Effector CD8-positive, alpha-beta T cell (primary cell): ENCODE measurements around the gene ARHGAP6.
"Not testable (repeated sequence)": the region's sequence is repeated elsewhere in the genome, so short reads cannot be mapped to it uniquely, and the experiment has no call there.

Experiments
- DNase-seq: peaks from one replicate; lab custom pipeline; 2025; lab: John Stamatoyannopoulos, UW

ARHGAP6 gene

DNA sequence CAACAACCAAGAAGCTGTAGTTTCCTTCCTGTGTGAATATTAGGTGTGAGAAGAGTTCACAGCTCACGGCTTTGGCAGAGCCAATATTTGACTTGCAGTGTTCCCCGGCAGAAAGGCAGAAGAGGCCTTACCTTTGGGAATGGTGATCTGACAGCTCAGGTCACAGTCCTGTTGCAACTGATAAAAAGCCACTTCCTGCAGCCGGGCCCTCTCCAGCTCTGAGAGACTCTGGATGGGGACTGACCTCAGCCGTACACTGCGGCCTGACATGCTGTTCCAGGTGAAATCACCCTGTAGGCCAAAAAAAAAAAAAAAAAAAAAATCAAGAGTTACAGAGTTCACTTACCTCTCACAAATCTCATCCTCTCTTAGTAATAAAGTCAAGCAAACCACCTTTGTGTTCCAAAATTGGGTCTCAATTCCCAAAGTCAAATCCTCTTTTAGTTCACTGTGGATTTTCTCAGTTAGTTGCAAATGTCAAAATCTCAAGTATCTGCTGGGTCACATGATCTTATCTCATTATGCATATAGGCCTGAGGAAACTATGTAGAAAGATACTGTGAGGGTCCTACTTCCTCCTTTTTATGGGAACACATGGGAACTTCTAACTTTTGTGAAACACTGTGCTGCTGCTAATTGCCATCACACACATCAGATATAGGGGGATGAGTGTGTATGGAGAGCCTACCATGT lies 411.2 kb downstream of the ARHGAP6 start:
- no peak for DNase-seq

DNA sequence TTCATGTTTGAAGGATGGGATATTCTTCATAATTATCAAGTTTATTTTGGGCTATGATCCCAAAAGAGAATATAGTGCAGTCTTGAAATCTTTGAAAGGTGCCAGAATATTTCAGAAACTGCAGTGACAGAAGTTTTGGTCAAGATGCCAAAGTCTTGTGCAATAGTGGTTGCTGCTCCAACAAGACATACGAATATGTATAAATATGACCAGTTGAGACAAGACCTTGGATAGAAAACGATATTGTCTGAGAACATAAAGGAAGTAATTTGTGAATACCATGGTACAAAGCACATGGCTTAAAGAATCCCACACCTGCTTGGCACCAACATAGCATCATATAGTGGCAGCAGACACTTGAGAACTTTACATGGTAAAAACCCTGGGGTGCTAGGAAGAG lies 421.1 kb downstream of the ARHGAP6 start:
- no peak for DNase-seq

DNA sequence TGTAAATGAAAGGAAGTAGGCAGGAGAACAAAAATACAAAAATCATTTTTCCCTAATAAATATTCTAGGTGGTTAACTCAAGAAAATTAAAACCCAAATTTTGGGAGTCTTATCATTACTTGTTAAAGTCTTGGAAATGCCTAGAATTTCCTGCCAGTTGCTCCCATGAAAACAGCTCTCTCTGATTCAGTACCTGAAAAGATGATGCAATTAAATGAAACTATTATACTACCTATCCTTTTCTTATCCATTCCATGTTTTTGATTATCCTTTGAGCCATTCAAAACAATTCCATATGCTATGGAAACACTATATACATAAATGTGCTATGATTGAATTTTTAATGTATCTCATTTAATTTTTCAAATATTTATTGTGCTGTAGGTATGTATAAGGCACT lies 423.0 kb downstream of the ARHGAP6 start:
- no peak for DNase-seq

DNA sequence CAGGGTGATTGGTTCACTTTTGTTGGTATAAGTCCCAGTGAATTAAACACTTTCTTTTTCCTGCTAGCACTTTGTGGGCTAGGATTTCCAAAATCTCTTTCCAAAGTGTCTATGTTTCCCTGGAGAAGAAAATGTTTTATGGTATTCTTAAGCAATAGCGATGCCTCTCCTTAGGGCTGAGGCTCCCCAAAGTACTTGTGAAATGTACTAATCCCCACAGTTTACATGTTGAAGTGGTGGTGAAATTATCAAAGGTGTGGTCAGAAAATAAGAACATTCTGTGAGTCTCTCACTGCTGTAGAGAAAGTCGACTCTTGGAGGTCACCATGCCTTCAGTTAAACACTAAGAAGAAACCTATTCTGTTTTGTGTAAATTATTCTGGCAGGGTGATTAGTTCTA lies 424.0 kb downstream of the ARHGAP6 start:
- no peak for DNase-seq

DNA sequence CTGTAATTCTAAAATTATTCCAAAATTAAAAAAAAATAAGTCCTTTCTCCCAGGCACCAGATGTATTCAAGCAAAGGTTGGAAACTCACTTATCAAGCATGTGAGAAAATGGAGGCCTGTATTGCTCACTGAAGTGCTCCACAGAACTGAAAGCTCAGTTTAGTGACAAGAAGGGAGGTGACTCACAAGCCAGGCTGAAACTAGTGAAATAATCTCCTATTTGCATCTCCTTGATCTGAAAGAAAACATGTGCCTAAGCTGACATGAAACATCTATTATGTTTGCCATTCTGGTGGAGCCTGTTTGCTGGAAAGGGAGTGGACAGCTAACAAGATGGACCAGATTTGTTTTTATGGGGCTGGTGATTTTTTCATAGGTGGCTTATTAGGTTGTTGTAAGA lies 426.5 kb downstream of the ARHGAP6 start:
- no peak for DNase-seq

DNA sequence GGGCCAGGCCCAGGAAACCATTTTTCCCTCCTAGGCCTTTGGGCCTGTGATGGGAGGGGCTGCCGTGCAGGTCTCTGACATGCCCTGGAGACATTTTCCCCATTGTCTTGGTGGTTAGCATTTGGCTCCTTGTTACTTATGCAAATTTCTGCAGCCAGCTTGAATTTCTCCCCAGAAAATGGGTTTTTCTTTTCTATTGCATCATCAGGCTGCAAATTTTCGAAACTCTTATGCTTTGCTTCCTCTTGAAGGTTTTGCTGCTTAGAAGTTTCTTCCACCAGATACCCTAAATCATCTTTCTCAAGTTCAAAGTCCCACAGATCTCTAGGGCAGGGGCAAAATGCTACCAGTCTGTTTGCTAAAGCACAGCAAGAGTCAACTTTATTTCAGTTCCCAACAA lies 430.3 kb downstream of the ARHGAP6 start:
- DNase-seq = not testable (repeated sequence)

DNA sequence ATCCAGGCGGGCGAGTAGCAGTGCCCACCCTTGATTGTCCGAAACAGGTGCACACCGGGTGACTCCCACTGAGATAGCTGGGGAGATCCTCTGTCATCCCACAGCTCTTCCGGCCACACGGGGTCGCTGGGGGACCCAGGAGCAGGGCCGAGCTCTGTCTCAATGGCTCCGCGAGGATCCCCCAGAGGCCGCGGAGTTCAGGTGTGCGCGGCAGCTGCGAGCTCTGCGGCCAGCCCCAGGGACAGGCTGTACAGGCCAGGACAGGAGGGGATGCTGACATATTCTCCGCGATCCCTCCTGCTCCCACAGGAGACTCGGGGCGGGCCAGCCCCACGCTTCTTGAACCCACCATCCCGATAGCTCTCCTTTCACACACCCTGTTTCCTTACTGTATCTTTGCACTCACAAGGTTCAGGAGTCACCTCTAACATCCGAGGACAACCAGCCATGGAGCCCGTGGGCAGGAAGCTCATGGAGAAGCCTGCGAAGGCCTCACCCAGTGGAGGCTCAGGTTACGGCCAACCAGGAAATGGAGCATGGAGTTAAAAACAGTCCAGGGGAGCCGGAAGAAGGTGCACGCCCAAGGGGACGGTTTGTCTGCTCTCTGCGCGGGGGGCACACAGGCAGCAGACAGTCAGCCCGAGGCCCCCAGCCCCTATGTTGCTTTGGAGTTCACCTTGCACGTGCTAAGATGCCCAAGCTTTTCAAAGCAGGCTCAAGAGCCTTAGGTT lies 450.4 kb downstream of the ARHGAP6 start:
- no peak for DNase-seq

DNA sequence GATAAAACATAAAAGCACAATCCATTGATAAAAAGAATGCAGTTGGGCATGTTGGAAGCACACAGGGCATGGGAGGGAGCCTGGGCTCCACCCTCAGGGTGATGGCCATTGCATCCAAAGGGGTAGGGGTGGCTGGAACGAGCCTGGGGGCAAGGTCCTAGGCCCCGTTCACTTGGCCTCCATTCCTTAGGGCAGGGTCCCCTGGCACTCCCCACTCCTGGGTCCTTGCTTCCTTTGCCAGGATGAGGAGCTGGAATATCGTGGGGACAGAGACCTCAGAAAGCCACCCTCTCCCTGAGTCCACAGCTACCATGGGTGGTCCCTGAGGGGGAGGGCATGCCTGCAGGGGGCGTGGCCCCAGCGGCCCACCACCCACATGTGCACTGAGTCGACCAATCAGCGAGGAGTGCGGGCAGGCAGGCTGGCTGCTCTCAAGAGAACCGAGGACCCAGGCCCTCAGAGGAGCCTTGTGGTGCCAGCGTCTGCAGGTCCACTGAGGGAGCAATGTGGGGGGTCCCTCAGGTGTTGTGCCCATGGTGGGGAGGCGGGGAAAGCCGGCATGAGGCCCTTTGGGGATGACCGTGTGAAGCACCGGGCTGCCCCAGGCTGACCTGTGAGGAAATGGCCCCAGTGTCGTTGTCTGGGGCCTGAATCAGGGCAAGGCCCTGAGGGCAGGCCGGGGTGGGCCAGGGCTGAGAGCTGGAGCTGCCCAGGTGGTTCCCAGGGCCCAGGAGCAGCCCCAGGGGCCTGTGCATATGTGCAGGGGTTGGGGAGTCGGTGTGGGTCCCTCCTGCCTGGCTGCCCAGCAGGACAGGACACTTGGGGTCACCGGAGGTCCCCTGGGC lies 451.2 kb downstream of the ARHGAP6 start:
- DNase-seq = no peak

DNA sequence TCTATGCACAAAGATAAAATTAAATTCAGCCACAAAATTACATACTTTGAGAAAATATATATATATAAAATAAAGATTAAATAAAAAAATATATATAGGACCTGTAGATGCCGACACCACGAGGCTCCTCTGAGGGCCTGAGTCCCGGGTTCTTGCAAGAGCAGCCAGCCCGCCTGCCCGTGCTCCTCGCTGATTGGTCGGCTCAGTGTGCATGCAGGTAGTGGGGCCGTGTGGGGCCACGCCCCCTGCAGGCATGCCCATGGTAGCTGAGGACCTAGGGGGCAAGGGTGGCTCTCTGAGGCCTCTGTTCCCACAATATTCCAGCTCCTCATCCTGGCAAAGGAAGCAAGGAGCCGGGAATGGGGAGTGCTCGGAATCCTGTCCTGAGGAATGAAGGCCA lies 453.0 kb downstream of the ARHGAP6 start:
- DNase-seq = no peak

DNA sequence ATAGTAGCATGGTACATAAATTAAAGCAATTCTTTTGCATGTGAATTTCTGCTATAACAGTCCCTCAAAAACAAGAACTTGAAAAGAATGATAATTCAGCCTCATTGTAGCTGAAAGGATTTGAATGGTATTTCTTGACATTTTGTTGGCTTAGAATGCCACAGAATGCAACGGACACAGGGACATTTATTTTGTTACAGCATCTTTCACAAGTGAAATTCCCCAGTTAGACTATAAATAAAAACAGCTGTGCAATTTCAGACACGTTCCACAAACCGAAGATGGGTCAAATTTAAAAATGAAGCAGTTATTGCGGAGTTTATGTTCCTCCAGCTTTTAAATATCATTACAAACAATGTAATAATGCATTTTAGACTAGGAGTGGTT lies 455.3 kb downstream of the ARHGAP6 start:
- no peak for DNase-seq

DNA sequence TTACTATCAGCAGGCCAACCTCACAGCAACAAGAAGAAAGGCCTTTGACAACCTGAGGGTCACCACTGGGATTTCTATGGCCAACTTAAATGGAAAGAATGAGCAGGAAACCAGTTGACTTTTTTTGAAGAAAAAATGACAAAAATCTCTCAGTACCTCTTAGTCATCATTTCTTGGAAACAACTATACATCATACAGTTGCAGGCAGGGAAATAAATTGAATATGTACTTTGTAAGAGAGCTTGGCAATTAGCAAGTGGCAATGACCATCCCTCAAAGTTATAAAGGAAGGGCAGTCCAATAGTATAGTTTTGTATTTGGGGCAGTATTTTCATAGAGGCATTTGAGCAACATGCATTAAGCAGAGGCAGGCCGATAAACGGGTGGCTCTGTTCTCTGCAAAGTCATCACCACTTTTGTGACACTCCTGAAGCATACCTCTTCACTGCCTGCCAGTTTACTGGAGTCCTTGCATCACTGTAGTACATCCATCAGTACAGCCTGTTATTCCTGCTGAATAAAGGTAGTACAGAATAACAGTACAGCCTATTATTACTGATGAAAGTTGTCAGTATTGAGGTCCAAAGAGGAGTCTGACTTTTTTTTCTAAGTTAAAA lies 455.8 kb downstream of the ARHGAP6 start:
- DNase-seq = no peak

DNA sequence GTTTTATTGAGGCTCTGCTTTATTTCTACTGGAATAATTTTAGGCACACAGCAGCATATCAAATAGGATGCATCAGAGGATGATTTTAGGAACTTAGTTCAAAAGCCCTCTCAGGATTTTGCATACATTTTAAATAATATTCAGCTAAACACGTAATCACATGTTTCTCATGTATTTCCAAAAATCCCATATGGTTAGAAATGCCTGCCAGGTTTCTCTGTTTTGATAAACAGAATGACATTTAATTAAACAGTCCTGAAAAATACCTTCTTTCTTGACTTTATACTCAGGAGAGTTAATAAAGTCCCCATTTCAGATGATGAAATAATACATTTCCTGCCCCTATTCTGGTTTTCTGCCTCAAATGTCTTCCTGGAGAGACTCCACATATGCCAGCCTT lies 459.0 kb downstream of the ARHGAP6 start:
- DNase-seq = no peak

DNA sequence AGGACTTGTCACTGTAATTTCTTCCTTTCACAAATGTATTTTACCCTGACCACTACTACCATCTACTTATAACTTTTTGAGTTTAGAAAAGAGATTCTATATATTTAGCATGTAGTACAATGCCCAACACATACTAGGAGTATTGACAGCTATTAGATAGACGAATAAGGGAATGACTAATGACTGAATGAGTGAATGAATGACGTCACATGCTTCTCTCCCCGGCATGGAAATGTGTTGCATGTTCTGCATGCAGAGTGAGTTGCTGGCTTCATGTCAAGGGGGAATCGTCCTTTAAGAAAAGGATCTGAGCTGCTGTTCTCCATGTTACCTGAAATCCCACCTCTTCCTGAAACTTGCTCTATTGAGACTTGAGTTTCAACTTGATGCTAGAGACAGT lies 459.9 kb downstream of the ARHGAP6 start:
- no peak for DNase-seq

DNA sequence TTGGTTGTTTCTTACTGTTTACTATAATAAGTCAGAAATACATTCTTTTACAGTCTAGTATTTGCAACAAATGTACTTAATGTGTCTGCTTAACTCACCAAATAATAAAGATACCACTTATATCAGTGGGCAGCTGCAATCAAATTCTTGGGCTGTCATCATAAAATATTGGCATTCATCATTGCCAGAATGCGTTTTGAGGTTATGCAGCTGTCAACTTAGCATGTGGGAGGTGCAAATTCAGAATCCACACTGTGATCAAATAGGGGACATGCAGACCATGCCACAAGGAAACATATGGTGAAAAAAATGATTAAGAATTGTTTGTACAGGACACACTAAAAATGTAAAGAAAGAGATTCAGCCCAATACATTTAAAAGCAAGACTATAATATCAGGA lies 468.0 kb downstream of the ARHGAP6 start:
- DNase-seq = no peak

DNA sequence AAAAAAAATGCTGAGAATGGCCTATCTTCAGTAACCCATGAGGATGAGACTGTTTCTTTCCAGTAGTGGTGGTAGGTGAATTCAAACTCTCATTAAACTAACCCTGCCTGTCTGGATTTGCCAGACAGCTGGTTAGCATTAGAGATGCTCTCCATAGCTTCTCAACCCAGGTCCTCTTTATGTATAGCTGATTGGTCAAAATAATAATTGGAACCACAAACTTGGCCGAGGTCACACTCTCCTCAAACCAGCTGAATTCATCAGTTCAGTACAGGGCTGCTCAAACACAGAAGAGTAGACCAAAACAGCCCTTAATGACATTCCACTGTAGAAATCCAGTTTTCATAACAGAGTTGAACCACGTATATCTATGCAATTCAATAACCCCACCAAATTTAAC lies 469.2 kb downstream of the ARHGAP6 start:
- no peak for DNase-seq

DNA sequence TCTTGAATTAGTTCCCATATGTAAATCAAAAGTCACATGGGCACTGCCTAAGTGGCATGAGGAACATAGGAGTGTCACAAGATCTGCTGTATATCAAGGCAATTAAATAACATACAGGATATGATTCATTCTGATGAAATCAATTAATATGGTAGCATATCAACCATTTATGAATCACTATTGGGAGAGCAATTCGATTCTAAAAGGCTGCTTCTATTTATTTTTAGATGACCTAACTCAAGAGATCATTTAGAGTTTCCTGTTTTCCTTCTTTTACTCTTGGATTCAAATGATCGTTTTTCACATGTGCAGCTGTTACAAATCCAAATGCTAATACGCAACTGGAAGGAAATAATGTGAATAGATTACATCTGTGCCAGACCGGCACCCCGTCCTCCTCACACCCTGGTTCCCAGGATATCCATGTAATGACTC lies 472.7 kb downstream of the ARHGAP6 start:
- no peak for DNase-seq

DNA sequence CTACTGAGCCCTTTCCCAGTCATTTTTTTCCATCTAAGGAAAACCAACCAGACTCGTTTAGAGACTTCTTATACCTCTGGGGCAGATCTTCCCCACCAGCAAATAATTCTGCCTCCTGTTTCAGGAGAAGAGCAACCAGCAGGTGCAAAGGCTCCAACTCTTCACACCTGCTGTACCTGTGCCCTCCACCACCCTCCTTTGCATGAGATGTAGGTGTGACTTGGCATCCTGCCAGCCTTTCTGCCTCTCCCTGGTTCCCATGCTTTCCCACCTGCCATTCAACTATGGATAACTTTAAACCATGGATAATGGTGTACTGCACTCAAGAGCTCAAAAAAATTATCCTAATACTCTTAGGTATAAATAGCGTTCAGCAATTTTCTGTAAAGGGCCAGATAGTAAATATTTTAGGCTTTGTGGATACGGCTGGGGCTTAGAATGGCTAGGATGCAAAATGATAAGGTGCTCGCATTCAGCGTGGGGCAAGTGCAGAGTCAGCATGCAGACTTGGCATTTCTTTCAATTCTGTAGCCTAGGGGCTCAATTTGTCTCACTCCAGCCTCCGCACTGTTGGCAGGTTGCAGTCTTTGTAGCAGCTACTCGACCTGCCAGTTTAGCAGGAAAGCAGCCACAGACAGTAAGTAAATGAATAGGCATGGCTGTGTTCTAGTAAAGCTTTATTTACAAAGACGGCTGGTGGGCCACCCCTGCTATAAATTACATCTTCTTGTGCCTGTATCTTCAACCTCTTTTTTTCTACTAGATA lies 474.8 kb downstream of the ARHGAP6 start:
- DNase-seq = no peak

DNA sequence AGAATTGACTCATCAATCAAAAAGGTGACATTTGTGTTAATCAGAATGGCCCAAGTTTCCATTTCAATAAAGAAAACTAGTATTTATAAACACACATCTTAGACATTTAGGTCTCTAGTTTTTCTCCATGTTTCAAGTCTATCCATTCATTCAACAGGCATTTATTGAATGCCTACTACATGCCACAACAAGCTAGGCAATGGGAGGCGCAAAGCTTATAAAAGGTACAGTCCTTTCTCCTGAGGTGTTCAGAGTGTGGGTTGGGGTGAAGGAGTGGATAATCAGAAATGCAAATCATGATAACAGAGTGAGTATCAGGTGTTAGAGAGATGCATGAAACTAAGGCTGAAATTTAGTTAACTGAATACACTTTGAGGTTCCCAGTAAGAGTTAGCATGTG lies 476.6 kb downstream of the ARHGAP6 start:
- no peak for DNase-seq

DNA sequence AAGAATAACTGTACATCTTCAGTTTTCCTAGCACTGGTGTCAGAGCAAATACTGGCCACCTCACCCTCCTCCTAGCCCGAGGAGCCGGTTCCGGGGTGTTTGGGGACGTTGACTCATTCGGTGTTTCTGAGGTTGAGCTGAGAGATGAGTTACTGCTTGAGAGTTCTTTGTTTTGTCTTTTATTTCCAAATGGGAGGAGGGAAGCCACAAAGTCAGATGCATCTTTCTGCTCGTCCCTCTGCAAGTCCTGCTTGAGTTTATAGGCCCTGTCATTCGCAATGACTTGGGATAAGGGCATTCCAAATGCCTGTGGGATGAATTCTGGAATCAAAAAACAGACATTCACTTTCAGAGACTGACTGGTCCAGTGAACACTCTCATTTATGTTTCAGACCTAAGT lies 477.1 kb downstream of the ARHGAP6 start:
- DNase-seq = no peak

DNA sequence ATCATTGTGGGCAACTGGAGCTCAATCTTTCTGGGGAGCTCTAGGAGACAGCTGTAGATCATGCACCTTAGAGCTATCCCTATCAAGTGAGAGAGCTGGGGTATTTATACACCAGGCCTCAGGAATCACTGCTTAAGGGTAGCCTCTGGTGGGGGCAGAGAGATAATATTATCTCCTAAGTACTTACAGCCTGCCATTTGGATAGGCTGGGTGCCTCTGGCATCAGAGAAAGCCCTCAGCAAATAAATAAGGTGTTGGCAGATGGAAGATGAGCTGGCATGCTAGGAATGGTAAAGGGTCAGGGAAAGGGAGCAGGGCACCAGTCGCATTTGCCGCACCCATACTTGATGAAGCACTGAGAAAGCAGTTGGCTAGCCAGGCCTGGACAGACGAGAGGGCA lies 478.7 kb downstream of the ARHGAP6 start:
- DNase-seq = no peak

DNA sequence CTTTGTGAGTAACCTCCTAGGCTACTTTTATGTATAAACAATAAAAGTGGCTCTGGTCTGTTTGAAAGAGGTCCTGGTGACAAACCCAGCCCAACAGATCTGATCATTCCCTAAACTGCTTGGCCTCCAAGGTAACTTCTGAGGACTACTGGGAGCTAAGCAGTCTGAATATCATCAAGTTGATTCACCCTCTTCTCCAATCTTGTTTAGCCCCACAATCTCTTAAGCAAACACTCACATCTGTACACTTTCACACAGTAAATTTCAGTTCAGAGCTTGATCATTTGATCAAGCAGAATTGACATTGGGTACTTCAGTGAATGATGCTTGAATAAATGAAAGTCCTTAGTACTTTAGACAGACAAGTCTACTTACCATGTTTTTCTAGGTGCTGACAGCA lies 479.9 kb downstream of the ARHGAP6 start:
- no peak for DNase-seq

DNA sequence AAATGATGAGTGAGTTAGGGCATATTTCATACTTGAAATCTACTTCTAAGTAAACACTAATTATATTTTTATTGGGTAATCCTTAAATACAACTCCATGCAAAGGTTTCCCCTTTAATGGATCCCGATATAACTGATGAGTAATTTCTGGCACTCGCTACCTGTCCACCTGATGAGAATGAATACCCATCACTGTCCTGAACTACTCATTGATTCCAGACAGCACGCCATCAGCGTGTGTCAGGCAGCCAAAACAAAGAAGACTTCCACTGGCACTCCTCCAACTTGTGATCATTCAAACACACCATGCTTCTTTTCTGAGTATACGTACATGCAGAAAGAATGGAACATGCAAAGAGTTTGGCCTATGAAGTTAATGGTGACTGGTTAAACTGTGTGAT lies 485.1 kb downstream of the ARHGAP6 start:
- DNase-seq = no peak
